ENCODE measurements around the gene HS1BP3.

The HS1BP3 gene

DNA sequence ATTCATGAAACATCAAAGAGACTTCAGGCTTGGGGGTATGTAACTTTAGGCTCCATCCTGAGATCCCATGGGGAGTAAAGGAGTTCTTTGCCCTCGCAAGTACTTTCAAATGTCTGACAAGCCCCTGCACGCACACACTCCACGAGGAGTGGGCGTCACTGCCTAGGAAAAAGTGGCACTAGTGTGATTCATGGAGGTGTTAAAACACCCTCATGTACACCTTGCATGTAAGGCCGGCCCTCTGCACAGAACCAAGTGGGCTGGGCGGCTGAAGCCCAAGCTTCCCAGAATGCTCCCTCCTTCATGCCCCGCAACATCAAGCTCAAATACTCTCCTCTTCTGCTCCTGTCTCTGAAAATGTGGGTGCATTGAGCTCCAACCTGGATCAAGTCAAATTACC, 7.8 kb downstream of the HS1BP3 start:
- no peak overlapping the region for H3K4me3 ChIP-seq (ENCODE audit: low read depth, low read length)
- TF ChIP-seq, protein P1, sequence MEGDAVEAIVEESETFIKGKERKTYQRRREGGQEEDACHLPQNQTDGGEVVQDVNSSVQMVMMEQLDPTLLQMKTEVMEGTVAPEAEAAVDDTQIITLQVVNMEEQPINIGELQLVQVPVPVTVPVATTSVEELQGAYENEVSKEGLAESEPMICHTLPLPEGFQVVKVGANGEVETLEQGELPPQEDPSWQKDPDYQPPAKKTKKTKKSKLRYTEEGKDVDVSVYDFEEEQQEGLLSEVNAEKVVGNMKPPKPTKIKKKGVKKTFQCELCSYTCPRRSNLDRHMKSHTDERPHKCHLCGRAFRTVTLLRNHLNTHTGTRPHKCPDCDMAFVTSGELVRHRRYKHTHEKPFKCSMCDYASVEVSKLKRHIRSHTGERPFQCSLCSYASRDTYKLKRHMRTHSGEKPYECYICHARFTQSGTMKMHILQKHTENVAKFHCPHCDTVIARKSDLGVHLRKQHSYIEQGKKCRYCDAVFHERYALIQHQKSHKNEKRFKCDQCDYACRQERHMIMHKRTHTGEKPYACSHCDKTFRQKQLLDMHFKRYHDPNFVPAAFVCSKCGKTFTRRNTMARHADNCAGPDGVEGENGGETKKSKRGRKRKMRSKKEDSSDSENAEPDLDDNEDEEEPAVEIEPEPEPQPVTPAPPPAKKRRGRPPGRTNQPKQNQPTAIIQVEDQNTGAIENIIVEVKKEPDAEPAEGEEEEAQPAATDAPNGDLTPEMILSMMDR (IDR thresholded peaks at IDR 0.05; ENCODE audit: borderline replicate concordance, insufficient read depth, low read depth, low read length): no peak

DNA sequence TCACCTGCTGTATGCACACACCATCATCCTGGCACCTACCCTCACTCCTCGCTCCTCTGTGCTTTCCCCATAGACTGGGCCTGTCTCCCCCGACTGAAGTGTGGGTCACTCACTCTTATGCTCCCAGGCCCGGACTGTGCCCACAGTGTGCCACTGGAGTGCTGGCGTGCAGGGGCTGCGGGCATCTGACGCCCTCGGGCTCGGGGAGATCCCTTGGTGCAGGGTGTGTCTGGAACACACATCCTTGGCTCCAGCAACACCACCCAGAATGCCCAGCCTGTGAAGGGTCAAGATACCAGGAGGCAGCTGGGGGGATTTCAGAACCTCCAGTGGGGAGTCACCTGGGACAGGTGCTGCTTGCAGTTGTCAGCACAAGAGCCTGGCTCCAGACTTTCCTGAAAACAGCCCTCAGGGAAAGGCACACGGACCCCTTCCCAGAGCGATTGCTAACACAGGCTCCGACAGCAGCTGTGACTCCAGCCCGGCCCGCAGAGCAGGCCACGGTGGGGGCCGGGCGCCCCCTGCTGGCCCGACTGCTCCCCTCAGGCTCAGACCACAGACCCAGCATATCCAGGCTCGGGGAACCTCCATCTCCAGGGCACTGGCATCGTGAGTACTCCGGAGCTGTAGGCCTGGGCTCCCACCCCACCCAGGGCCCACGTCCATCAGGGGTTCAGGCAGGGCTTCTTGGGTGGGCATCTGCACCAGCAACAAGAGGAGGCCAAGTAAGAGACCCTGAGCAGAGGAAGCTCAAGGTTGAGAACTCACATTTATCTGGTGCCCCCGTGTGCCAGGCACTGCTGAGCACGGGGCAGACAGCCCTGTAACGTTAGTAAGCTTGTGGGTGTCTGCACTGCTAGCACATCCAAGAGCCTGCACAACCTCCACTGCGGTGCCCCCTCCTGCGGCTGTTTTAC, 8.6 kb downstream of the HS1BP3 start:
- TF ChIP-seq, protein P1 (IDR thresholded peaks at IDR 0.05; ENCODE audit: borderline replicate concordance, insufficient read depth, low read depth, low read length): peak; percentile 99
- H3K4me3 ChIP-seq (ENCODE audit: low read depth, low read length): no peak overlapping the region

DNA sequence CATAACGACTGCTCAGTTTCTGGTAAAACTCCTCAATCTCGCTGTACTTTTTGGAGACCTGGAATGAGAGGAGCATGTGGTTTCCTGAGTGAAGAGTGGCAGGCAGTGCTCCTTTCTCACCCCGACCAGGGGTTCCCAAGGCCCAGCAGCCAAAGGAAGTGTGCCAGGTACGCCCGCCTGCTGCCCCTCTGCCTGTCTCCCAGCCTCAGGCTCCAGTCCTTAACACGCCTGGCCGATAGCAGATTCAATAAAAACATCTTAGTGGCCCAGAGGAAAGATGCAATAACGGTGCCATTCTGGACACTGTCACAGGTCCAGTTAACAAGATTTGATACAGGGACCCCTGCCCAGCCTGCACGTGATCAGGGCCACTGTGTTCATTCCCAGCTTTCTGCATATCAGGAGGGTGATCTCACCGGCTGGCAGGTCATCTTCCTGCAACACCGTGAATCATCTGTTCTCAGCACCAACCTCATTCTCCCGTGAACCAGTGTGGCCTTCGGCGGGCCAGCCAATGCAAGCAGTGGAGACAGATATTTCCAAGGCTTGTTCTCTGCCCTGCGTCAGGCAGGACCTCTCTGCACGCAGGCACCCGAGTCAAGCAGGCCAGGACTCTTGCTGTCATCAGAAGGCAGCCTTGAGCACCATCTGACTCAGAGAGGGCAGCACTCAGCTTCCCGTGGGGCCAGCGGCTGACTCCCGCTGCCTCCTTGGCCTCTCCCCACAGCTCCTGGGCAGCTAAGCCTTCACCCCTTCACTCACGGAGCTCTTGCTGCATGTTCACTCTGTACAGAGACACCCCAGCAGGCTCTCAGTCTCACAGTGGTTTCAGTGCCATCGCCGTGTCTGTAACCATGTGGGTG, 9.5 kb downstream of the HS1BP3 start:
- H3K4me3 ChIP-seq (ENCODE audit: low read depth, low read length): no peak overlapping the region
- TF ChIP-seq, protein P1 (IDR thresholded peaks at IDR 0.05; ENCODE audit: borderline replicate concordance, insufficient read depth, low read depth, low read length): no peak

DNA sequence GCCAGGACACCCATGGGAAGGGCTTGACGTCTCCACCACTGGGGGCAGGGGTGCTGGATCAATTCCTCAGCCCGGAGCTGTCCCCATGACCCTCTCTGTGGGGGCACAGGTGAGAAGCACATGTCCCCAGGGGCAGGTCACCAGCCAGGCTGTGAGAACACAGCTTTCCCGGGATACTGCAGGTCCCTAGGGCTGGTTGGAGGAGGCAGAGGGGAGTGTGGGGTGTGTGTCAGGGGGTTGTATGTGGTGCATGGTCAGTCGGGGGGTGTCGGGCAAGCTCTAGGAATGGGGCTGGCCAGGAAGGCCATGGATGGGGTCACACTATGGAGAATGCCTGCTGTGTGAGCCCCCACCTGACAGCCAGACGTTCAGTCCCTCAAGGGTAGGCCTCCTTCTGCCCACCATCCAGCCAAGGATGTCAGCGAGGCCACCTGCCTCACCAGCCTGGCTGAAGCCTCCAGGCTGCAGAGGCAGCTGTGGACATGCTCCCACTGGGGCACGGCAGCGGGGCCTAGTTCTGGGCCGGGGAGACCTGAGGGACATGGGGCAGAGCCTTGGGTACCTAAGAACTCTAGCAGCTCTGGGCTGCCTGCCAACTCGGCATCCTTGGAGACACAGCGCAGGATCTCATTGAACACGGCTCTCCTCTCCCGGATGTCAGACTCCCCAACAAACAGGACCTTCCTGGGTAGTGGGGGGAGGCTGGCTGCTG, 10.3 kb downstream of the HS1BP3 start:
- no peak overlapping the region for H3K4me3 ChIP-seq (ENCODE audit: low read depth, low read length)
- TF ChIP-seq, protein P1 (IDR thresholded peaks at IDR 0.05; ENCODE audit: borderline replicate concordance, insufficient read depth, low read depth, low read length): no peak

DNA sequence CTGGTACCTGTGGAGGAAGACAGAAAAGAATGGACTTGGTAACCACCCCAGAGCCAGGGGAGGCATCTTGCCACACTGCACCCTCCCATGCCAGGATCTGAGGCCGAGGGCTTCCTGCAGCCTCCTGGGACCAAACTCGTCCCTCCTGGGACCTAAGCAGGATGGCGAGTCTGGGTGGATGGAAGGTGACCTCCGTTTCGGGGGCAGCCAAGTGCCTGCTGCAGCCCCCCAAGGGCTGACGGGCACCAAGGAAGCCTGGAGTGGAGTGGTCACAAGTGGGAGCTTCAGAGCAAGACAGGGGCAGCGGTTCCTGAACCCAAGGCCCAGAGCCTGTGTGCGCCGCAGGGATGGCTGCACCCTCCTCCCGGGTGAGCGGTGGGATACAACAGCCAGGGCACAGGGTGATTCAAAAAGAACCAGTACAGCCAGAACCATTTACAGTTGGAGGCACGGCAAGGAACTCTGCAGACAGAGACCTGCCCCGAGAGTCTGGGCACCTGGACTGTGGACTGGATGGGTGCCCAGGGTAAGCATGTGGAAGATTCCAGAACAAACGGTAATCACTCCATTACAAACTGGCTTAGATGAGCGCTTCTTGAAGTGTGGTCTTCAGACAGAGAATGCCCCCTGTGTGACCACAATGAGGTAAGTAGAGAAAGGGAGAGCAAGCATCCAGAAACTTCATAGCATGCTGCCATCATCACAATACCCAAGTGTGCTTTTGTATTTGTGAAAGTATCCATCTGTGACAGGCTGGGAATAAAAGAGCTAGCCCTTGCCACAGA, 12.1 kb downstream of the HS1BP3 start:
- TF ChIP-seq, protein P1 (IDR thresholded peaks at IDR 0.05; ENCODE audit: borderline replicate concordance, insufficient read depth, low read depth, low read length): no peak
- H3K4me3 ChIP-seq (ENCODE audit: low read depth, low read length): no peak overlapping the region

DNA sequence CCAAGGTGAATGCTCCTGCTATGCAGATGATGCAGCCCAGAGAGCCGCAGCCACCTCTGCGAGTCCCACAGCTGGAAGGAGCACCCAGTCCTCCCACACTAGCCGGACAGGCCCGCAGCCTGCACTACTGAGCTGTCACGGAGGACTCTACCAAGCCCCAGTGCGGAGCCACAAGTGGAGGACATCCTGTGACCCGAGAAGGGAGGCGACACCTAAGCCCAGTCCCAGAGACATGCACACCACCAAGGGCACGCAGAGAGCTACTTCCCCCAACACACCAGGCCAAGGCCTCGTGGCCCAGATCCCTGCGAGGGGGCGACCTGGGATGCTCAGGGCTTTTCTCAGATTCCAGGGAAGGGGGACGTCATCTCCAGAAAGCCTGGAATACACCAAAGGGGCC, 12.9 kb downstream of the HS1BP3 start:
- TF ChIP-seq, protein P1 (IDR thresholded peaks at IDR 0.05; ENCODE audit: borderline replicate concordance, insufficient read depth, low read depth, low read length): no peak
- no peak overlapping the region for H3K4me3 ChIP-seq (ENCODE audit: low read depth, low read length)
